ENCODE results near the gene ALDH7A1.
"Not testable (repeated sequence)": the region's sequence is repeated elsewhere in the genome, so short reads cannot be mapped to it uniquely, and the experiment has no call there.

ALDH7A1 gene

GRCh38 chr5:126591549-126591948, 3.5 kb downstream of the ALDH7A1 start:
- no peak for DNase-seq

- no peak for DNase-seq
These were observed 5.3 kb downstream of the ALDH7A1 start for GRCh38 chr5:126589536-126590297.

GRCh38 chr5:126587551-126588390, 7.2 kb downstream of the ALDH7A1 start:
- no peak for DNase-seq

- DNase-seq: no peak
These were observed 11.3 kb downstream of the ALDH7A1 start for GRCh38 chr5:126583761-126584160.

GRCh38 chr5:126579716-126580115, 15.3 kb downstream of the ALDH7A1 start:
- no peak for DNase-seq

GRCh38 chr5:126577415-126577814, 17.6 kb downstream of the ALDH7A1 start:
- DNase-seq: no peak

GRCh38 chr5:126576974-126577373, 18.0 kb downstream of the ALDH7A1 start:
- no peak for DNase-seq

- DNase-seq: no peak
These were observed 19.4 kb downstream of the ALDH7A1 start for GRCh38 chr5:126575644-126576043.

GRCh38 chr5:126568206-126568755, 26.7 kb downstream of the ALDH7A1 start:
- DNase-seq: no peak

GRCh38 chr5:126562823-126563222, 32.2 kb downstream of the ALDH7A1 start:
- no peak for DNase-seq

- DNase-seq: peak; percentile 28
These were observed 33.1 kb downstream of the ALDH7A1 start for GRCh38 chr5:126561908-126562307.

GRCh38 chr5:126555101-126555500, 39.9 kb downstream of the ALDH7A1 start:
- not testable (repeated sequence) for DNase-seq

GRCh38 chr5:126552614-126553013, 42.4 kb downstream of the ALDH7A1 start:
- DNase-seq: no peak

- peak; percentile 40 for DNase-seq
These were observed 50.8 kb downstream of the ALDH7A1 start for GRCh38 chr5:126544087-126544740.

- DNase-seq: no peak
These were observed 51.4 kb downstream of the ALDH7A1 start for GRCh38 chr5:126543660-126544059.

- no peak for DNase-seq
These were observed 52.0 kb downstream of the ALDH7A1 start for GRCh38 chr5:126543009-126543408.

- no peak for DNase-seq
These were observed 52.6 kb downstream of the ALDH7A1 start for GRCh38 chr5:126542441-126542840.

- DNase-seq: no peak
These were observed 54.4 kb downstream of the ALDH7A1 start for GRCh38 chr5:126540631-126541030.

GRCh38 chr5:126538579-126538978, 56.4 kb downstream of the ALDH7A1 start:
- no peak for DNase-seq

- DNase-seq: no peak
These were observed 58.1 kb downstream of the ALDH7A1 start for GRCh38 chr5:126536874-126537273.

- DNase-seq: no peak
These were observed 59.0 kb downstream of the ALDH7A1 start for GRCh38 chr5:126535856-126536545.

- no peak for DNase-seq
These were observed 60.5 kb downstream of the ALDH7A1 start for GRCh38 chr5:126534553-126534952.

All from HCEC 1CT (cell line).